Right kidney (tissue), 9 donors: ENCODE results near the gene RAB33B.
A peak's percentile ranks its signal among the peaks of the same experiment; 100 is the strongest.
"Not testable (repeated sequence)": the region's sequence is repeated elsewhere in the genome, so short reads cannot be mapped to it uniquely, and the experiment has no call there.

Source experiments
- DNase-seq: peaks from one replicate; pipeline ENCODE4 v3.0.0-alpha.2; 2016
- long read RNA-seq, 8 donors: transcript quantifications; one replicate each; lab custom pipeline, GENCODE V29; 2026

The RAB33B gene
- long read RNA-seq, donor 1, full-length matches to known transcripts = 6 of 6 reads
- long read RNA-seq, donor 1, partial matches to known transcripts = 0 of 6 reads
- long read RNA-seq, donor 1, other reads (novel, unspliced or antisense) = 0 of 6 reads
- long read RNA-seq, donor 2, full-length matches to known transcripts = 4 of 4 reads
- long read RNA-seq, donor 2, partial matches to known transcripts = 0 of 4 reads
- long read RNA-seq, donor 2, other reads (novel, unspliced or antisense) = 0 of 4 reads
- long read RNA-seq, donor 3, full-length matches to known transcripts = 2 of 2 reads
- long read RNA-seq, donor 3, partial matches to known transcripts = 0 of 2 reads
- long read RNA-seq, donor 3, other reads (novel, unspliced or antisense) = 0 of 2 reads
- long read RNA-seq, donor 4, full-length matches to known transcripts = 9 of 9 reads
- long read RNA-seq, donor 4, partial matches to known transcripts = 0 of 9 reads
- long read RNA-seq, donor 4, other reads (novel, unspliced or antisense) = 0 of 9 reads
- long read RNA-seq, donor 5, full-length matches to known transcripts = 1 of 1 reads
- long read RNA-seq, donor 5, partial matches to known transcripts = 0 of 1 reads
- long read RNA-seq, donor 5, other reads (novel, unspliced or antisense) = 0 of 1 reads
- long read RNA-seq, donor 6, full-length matches to known transcripts = 10 of 10 reads
- long read RNA-seq, donor 6, partial matches to known transcripts = 0 of 10 reads
- long read RNA-seq, donor 6, other reads (novel, unspliced or antisense) = 0 of 10 reads
- long read RNA-seq, donor 7, full-length matches to known transcripts = 8 of 8 reads
- long read RNA-seq, donor 7, partial matches to known transcripts = 0 of 8 reads
- long read RNA-seq, donor 7, other reads (novel, unspliced or antisense) = 0 of 8 reads
- long read RNA-seq, donor 8, full-length matches to known transcripts = 2 of 2 reads
- long read RNA-seq, donor 8, partial matches to known transcripts = 0 of 2 reads
- long read RNA-seq, donor 8, other reads (novel, unspliced or antisense) = 0 of 2 reads

DNA sequence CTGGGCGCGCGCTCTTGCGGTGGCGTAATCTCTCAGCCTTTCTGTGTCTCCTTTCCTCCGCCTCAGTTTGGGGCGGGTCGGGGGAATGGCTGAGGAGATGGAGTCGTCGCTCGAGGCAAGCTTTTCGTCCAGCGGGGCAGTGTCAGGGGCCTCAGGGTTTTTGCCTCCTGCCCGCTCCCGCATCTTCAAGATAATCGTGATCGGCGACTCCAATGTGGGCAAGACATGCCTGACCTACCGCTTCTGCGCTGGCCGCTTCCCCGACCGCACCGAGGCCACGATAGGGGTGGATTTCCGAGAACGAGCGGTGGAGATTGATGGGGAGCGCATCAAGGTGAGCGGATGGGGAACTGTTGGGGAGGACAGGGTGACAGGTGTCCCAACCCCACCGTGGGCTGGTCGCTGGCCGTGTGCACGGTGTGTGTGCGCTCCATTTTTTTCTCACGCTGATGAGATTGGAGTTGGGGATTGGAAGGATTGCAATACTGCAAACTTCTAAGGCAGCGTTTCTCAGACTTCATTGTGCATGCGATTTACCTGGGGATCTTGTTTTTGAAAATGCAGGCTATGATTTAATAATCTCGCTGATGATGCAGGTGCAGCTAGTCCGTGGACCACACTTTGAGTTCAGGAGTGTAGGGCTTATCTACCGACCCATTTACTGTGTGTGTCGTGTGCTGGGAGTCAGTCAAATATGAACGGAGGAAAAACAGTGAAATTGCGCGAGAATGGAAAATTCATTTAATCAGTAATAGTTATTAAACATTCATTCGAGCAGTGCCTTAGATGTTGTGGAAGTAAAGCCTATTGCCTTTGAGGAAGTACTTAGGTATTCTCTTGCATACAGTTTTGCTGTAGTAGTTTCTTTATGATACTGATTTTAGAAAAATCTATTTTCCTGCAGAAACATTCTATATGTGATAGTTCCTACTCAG, at the start of gene RAB33B:
RAB33B (plus strand) TSS at position 11 of the 935 bp plus-strand sequence; CDS start at position 86, 75 bp downstream.
- DNase-seq = peak; percentile 93

DNA sequence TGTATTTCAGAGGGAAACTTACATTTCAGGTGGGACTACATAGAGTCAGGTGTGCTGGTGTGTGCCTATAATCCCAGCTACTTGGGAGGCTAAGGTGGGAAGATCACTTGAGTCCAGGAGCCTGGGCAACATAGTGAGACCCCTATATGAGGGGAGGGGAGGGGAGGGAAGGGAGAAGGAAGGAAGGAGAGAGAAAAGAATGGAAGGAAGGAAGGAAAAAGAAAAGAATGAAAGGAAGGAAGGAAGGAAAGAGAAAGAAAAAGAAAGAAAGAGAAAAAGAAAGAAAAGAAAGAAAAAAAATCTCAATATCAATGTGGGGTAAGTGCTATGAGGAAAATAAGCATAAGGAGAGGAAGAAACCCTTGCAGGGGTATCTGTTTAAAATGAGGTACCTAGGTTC, 43.6 kb upstream of the RAB33B start:
- DNase-seq = no peak

DNA sequence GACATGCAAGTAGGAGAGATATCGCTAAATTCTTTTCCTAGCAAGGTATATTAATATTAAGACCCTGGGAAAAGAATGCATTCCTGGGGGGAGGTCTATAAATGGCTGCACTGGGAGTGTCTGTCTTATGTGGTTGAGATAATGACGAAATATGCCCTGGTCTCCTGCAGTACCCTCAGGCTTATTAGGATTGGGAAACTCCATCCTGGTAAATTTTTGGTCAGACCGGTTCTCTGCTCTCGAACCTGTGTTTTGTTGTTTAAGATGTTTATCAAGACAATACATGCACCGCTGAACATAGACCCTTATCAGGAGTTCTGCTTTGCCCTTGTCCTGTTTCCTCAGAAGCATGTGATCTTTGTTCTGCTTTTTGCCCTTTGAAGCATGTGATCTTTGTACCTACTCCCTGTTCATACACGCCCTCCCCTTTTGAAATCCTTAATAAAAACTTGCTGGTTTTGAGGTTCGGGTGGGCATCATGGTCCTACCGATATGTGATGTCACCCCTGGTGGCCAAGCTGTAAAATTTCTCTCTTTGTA, 39.2 kb upstream of the RAB33B start:
- DNase-seq = not testable (repeated sequence)

DNA sequence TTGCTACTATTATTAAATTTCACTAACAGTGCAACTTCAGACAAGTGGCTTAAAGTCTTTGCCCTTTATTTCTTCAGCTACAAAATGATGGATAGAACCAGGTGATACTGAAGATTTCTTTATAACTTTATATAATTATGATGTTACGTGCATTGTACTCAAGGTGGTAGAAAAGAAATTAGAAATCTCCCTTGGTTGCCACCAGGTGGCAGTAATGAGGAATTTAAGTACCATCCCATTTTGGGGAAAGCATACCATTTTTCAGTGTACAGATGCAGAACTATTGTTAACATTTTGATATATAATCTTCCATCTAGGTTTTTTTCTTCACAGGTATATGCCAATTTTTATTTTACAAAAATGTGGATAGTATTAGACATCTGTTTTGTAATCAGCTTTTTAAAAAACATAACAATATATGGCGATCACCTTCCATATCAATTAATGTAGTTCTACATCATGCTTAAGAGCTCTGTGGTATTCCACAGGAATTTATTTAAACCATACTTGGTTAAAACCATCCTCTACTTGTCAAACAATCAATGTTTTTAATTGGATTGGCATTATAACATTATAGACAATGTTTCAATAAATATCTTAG, 37.7 kb upstream of the RAB33B start:
- DNase-seq = no peak

DNA sequence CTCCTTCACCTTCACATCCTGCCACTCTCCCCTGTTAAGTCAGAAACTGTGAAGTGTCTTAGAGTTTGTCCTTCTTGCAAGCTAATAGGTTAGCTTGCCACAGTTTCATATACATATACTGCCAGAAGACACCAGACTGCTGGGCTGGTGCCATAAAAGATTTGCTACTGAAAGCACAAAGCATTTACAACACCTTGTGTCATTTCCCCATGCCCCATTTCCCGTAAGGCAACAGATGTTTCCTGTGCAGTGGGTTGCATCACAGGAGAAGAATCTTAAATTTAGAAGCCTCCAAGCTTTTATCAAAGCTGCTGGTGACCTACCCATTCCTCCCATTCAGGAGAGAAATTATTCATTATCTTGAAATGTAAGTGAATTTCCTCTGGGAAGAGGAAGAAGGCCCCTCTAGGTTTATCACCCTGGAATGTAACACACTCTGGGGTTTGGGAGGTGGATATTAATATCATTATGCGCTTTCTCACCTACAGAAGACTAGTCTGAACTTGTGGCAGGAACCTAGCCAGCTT, 34.5 kb upstream of the RAB33B start:
- DNase-seq = no peak

DNA sequence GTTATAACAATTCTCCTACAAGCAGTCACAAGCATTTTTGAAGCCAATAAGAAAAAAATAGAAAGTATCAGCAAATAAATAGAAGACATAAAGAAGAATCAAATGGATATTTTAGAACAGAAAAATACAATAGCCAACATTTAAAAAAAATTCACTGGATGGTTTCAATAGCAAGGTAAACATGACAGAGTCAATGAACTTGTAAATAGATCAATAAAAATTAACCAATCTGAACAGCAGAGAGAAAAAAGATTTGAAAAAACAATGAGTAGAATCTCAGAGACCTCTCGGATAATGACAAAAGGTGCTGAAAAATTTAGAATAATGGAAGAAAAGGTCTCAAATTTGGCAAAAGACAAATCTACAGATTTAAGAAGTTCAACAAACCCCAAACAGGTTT, 33.3 kb upstream of the RAB33B start:
- DNase-seq = no peak

DNA sequence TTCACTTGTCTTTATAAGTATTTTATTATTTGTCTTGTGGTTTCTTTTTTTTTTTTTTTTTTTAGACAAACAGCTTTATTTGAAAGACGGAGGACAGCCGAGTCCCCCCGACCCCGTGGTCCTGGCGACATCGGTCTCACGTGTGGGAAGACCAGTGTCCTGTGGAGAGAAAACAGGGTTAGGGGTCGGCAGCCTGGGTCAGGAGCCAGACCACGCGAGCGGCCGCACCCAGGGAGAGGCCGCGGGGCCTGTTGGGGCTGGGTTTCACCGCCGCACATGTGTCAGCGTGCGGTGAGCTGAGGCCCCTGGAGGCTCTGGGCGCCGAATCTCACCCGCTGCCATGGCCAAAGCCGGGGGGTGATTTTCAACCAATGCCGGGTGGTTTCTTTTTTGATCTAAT, 17.8 kb upstream of the RAB33B start:
- no peak for DNase-seq

DNA sequence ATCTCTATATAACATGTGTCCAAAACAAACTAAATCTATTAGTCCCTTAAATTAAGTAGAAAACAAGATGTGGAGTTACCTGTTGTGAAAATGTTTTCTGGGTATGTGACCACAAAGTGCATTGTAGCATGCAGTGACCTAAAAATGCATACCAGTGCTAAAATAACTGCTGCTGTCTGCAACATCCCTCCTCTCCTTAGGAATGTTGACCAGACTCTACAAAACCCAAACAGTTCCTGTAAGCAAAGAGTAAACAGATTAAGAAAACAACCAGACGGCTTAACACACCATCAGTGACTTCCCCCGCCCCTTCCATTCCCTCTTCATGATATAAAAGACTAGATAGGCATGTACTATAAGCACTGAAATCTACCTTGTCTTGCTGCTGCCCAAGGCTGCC, 15.8 kb upstream of the RAB33B start:
- no peak for DNase-seq

DNA sequence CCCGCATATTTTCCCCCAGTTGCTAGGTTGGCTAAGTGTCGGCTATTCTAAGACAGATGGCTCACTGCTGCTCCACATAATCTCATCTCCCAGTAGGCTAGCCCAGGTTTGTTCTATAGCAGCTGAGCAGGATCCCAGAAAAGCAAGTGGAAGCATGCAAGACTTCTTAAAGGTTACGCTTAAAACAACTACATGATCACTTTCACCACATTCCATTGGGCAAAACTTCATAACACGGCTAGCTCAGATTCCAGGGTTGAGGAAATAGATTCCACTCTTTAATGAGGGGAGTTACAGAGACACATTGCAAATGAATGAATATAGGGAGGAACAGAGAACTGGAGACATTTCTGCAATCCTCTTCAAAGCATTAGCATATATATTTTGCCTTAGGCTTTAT, 12.9 kb upstream of the RAB33B start:
- no peak for DNase-seq

DNA sequence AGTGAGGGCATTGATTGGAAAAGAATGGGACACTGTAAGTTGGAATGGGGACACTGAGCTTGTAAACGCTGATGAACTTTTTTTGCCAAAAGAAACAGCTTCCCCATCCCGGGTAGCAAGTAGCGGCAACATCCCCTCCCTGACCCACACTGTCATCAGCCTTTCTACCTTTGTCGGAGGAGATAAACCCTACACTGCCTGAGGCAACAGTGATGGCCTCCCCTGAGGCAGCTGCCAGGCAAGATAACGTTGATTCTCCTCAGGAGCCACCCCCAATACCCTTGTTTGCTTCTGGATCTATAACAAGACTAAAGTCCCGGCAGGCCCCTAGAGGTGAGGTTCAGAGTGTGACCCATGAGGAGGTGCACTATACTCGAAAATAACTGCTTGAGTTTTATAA, 10.3 kb upstream of the RAB33B start:
- DNase-seq = no peak

DNA sequence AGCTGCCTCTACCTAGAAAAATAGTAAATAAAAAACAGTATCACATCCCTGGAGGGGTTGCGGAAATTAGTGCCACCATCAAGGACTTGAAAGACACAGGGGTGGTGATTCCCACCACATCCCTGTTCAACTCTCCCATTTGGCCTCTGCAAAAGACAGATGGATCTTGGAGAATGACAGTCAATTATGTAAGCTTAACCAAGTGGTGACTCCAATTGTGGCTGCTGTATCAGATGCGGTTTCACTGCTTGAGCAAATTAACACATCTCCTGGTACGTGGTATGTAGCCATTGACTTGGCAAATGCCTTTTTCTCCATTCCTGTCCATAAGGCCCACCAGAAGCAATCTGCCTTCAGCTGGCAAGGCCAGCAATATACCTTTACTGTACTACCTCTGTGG, 9.0 kb upstream of the RAB33B start:
- DNase-seq = not testable (repeated sequence)

DNA sequence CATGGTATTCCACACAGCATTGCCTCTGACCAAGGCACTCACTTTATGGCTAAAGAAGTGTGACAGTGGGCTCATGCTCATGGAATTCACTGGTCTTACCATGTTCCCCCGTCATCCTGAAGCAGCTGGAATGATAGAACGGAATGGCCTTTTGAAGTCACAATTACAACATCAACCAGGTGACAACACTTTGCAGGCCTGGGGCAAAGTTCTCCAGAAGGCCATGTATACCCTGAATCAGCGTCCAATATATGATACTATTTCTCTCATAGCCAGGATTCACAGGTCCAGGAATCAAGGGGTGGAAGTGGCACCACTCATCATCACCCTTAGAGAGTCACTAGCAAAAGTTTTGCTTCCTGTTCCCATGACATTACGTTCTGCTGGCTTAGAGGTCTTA, 6.8 kb upstream of the RAB33B start:
- DNase-seq = not testable (repeated sequence)

DNA sequence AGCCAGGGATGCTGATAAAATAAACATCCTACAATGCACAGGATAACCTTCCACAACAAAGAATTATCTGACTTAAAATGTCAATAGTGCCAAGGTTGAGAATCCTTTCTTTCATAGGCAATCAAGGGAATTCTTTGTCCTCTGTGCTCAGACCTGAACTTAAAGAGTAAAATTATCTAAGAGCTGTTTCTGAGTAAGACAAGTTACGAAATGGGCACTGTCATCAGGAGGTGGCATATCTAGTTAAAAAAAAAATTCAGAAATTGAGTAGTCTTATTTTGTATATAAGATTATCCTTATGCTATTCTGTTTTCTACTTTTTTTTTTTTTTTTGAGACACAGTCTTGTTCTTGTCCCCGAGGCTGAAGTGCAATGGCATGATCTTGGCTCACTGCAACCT, 3.3 kb upstream of the RAB33B start:
- no peak for DNase-seq

DNA sequence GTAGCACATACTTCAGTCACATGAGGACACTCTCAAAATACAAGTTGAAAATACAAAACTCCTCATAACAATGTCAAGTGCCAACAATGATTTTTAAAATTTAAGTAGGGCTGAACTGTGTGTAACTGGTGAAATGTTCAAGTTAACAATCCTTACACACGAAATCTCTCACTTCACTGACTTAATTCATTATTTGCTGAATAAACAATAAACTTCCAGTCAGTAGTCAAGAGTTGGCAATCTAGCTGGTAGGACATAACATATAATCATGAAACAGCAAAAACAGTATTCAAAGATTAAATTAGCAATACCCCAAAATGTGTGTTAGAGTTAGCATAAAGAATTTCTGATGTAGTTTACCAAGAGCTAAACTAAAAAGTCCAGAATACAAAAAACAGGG, 1.9 kb upstream of the RAB33B start:
- DNase-seq = no peak

DNA sequence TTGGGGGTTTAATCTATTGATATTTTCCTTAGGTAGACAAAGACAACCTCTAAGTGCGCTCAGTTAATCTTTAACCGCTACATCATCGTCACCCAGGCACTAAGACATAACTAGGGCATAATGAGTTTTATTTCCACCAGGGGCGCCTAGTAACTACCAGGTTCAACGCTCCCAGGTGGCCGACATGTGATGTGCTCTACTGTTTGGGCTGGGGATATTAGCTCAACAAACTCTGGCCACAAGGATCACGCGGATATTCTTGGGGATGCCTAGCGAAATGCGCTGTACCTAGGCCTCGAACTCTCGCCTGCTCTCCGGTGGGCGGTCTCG, 915 bp upstream of the RAB33B start:
- DNase-seq = no peak

DNA sequence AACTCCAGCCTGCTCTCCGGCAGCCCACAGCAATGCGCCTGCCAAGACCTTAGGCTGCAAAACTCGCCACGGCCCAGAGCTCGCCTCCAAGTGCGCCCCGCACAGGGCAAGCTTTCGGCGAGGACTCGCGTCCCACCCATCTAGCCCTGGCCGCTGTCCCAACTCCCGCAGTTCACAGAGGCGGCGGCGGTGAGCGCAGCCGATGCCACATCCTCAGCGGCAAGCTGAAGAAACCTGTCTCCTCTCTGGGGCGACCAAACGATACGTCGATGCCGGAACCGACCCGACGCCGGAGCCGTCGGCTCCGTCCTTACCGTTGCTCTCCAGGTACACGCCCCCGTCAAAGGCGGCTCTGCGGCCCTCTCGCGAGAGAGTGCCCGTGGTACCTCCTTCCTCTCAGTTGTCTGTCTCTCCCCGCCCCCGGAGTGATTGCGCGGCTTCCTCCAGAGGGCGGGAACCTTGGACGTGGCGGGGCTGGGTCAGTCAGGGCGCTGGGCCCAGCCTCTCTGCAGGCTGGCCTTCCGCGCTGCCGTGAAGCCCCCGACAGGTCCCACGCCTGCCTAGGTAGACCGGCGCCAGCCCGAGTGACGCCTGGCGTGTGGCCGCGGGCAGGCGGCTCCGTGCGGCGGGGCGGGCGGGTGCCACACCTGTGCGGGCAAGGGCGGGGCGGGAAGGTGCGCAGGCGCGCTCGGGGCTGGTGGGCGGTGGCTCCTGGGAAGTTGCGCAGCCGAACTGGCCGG, 380 bp upstream of the RAB33B start:
- DNase-seq = peak; percentile 99

DNA sequence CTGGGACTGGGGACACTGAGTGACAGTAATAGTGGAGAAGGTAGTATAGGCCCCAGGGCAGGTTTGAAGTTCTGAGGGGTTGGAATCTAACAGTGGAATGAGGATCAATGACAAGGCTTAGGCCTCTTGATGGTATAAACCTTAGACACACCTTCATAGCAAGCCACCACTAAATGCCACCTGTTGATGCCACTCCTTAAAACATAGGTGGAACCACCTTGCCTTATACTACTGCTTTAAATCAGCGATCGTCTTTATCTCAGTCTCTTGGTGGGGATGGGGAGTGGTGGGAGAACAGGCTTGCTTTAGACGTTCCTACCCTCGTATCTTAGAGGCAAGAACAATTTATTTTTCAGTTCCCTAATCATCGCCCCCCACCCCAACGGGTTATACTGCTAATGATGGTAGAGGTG, 1.2 kb downstream of the RAB33B start:
- peak; percentile 8 for DNase-seq

DNA sequence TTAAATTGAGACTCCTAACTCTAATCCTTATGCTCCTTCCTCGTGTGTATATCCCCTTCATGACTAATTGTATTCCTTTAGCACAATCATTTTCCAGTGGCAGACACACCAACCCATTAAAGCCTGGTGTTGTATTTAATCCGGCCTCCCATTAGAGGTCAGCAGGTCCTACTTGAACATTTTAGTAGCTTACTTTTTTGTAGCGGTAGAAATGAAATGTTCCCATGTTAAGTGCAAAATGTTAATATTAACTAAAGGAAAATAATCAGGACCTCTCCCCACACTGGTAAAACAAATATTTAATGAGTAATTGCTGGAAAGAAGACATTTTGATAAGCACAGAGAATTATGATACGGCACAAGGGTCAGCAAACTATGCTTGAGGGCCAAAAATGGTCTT, 3.4 kb downstream of the RAB33B start:
- no peak for DNase-seq

DNA sequence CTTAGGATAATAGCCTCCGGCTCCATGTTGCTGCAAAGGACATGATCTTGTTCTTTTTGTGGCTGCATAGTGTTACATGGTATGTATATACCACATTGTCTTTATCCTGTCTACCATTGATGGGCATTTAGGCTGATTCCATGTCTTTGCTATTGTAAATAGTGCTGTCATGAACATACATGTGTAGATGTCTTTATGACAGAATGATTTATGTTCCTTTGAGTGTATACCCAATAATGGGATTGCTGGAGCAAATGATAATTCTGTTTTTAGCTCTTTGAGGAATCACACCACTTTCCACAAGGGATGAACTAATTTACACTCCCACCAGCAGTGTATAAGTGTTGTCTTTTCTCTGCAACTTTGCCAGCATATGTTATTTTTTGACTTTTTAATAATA, 4.6 kb downstream of the RAB33B start:
- DNase-seq = no peak

DNA sequence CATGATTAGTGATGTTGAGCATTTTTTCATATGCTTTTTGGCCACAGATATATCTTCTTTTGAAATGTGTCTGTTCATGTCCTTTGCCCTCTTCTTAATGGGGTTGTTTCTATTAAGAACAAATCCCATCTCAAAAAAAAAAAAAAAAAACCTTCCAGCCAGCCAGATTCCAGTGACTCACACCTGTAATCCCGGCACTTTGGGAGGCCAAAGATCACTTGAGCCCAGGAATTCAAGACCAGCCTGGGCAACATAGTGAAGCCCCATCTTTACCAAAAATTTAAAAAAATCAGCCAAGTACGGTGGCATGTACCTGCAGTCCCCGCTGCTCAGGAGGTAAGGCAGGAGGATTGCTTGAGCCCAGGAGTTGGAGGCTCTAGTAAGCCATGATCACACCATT, 5.1 kb downstream of the RAB33B start:
- no peak for DNase-seq
